PC-9 (cell line): ENCODE results near the gene RBFOX1.

ENCODE experiments used
- EZH2 ChIP-seq: fragments of 200-600 bp; sonication (generic); IDR thresholded peaks from 2 replicates; pipeline ENCODE4 v1.8.0; 2017; ENCODE audit warnings: antibody characterized with exemption, low read depth
- TF ChIP-seq, protein P1 (sequence below): fragments of 200-600 bp; sonication (generic); conservative IDR thresholded peaks from 2 replicates; pipeline ENCODE4 v1.6.1; 2017; ENCODE audit warnings: mixed run types, antibody characterized with exemption, mild to moderate bottlenecking, moderate library complexity

DNA sequence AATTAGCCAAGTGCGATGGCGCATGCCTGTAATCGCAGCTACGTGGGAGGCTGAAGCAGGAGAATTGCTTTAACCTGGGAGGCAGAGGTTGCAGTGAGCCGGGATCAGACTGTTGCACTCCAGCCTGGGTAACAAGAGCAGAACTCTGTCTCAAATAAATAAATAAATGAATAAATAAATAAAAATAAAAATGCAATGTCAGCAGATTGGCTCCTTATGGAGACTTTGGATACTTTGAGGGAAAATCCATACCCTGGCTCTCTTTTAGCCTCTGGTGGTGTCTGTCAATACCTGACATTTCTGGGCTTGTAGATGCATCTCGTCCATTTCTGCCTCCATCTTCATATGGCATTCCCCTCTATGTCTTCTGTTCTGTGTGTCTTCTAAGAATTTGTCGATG is 66.7 kb downstream of the RBFOX1 start:
- TF ChIP-seq, protein P1, sequence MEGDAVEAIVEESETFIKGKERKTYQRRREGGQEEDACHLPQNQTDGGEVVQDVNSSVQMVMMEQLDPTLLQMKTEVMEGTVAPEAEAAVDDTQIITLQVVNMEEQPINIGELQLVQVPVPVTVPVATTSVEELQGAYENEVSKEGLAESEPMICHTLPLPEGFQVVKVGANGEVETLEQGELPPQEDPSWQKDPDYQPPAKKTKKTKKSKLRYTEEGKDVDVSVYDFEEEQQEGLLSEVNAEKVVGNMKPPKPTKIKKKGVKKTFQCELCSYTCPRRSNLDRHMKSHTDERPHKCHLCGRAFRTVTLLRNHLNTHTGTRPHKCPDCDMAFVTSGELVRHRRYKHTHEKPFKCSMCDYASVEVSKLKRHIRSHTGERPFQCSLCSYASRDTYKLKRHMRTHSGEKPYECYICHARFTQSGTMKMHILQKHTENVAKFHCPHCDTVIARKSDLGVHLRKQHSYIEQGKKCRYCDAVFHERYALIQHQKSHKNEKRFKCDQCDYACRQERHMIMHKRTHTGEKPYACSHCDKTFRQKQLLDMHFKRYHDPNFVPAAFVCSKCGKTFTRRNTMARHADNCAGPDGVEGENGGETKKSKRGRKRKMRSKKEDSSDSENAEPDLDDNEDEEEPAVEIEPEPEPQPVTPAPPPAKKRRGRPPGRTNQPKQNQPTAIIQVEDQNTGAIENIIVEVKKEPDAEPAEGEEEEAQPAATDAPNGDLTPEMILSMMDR: no peak
- no peak for TF ChIP-seq EZH2
